RWPE2 (cell line): Measurements from ENCODE around the gene FAM174C.

Experiments
- ATAC-seq: fragments of 200-7000 bp; cut with Tn5 transposase; 3 replicates; pipeline ENCODE4 v1.9.1; 2021; ENCODE audit warnings: low read depth
- DNase-seq: peaks from one replicate; pipeline ENCODE4 v3.0.0-alpha.2; 2020; ENCODE audit warnings: low spot score
- H3K27ac ChIP-seq: fragments of 450-650 bp; 2 replicates; pipeline ENCODE4 v1.5.1; 2017; ENCODE audit warnings: mild to moderate bottlenecking; ENCODE audit not compliant: poor library complexity, severe bottlenecking
- H3K27me3 ChIP-seq: fragments of 250-450 bp; sonication (Bioruptor Pico); 2 replicates; pipeline ENCODE4 v1.5.1; 2021; ENCODE audit warnings: mild to moderate bottlenecking, moderate library complexity; ENCODE audit not compliant: insufficient read depth, poor library complexity, severe bottlenecking
- H3K36me3 ChIP-seq: fragments of 250-450 bp; sonication (Bioruptor Pico); 2 replicates; pipeline ENCODE4 v1.5.1; 2020; ENCODE audit warnings: low read depth, mild to moderate bottlenecking, moderate library complexity
- H3K4me1 ChIP-seq: fragments of 250-450 bp; sonication (Bioruptor Pico); 2 replicates; pipeline ENCODE4 v1.5.1; 2021; ENCODE audit warnings: mild to moderate bottlenecking, moderate library complexity; ENCODE audit not compliant: insufficient read depth, poor library complexity, severe bottlenecking
- H3K4me3 ChIP-seq: fragments of 250-450 bp; sonication (Bioruptor Pico); 2 replicates; pipeline ENCODE4 v1.5.1; 2021; ENCODE audit warnings: mild to moderate bottlenecking, moderate library complexity; ENCODE audit not compliant: severe bottlenecking
- H3K9me3 ChIP-seq: fragments of 250-450 bp; sonication (Bioruptor Pico); 2 replicates; pipeline ENCODE4 v1.5.1; 2021; ENCODE audit warnings: mild to moderate bottlenecking, moderate library complexity; ENCODE audit not compliant: severe bottlenecking
- CTCF ChIP-seq: fragments of 450-650 bp; IDR thresholded peaks from one replicate; pipeline ENCODE4 v1.5.1; 2017; ENCODE audit warnings: mild to moderate bottlenecking, moderate library complexity; ENCODE audit not compliant: poor library complexity, severe bottlenecking

The FAM174C gene

GRCh38 chr19:1252221-1252820, 23.0 kb upstream of the FAM174C start:
- Histone ChIP-seq H3K27ac (peak overlapping the region; percentile 97), H3K4me1 (peaks cover 15% of the 10 kb centered on the region), H3K4me3 (peak overlapping the region; percentile 58), H3K27me3 (no peaks in the 10 kb centered on the region), H3K36me3 (peaks cover 63% of the 10 kb centered on the region), H3K9me3 (no peaks in the 10 kb centered on the region)
- ATAC-seq (peak; percentile 29), DNase-seq (peak; percentile 92)
- no peak for TF ChIP-seq CTCF

- DNase-seq, result peak; percentile 95
- peak; percentile 56 for ATAC-seq
- peaks cover 68% of the 10 kb centered on the region for H3K36me3 ChIP-seq
- no peaks in the 10 kb centered on the region for H3K9me3 ChIP-seq
- peak; percentile 12 for TF ChIP-seq CTCF
- H3K4me3 ChIP-seq, result peak overlapping the region; percentile 58
- H3K4me1 ChIP-seq, result peaks cover 18% of the 10 kb centered on the region
- peak overlapping the region; percentile 97 for H3K27ac ChIP-seq
- H3K27me3 ChIP-seq, result no peaks in the 10 kb centered on the region
These were observed 22.4 kb upstream of the FAM174C start for GRCh38 chr19:1252821-1253513.

- H3K4me1 ChIP-seq, result peaks cover 22% of the 10 kb centered on the region
- H3K27me3 ChIP-seq, result no peaks in the 10 kb centered on the region
- TF ChIP-seq CTCF, result no peak
- peak overlapping the region; percentile 58 for H3K4me3 ChIP-seq
- H3K27ac ChIP-seq, result peak overlapping the region; percentile 97
- DNase-seq, result no peak
- H3K9me3 ChIP-seq, result no peaks in the 10 kb centered on the region
- peak; percentile 3; the same call in 1 of the 3 replicates for ATAC-seq
- peaks cover 74% of the 10 kb centered on the region for H3K36me3 ChIP-seq
These were observed 21.7 kb upstream of the FAM174C start for GRCh38 chr19:1253514-1254080.

- Histone ChIP-seq H3K9me3 (no peaks in the 10 kb centered on the region), H3K27ac (peak overlapping the region; percentile 97), H3K4me1 (peaks cover 26% of the 10 kb centered on the region), H3K36me3 (peaks cover 74% of the 10 kb centered on the region), H3K4me3 (no peak overlapping the region), H3K27me3 (no peaks in the 10 kb centered on the region)
- TF ChIP-seq CTCF, result no peak
- no peak for DNase-seq
- ATAC-seq, result no peak
These were observed 21.2 kb upstream of the FAM174C start for GRCh38 chr19:1254081-1254527.
